ENCODE data around the gene PLEKHA7.
"Not testable (repeated sequence)": the region's sequence is repeated elsewhere in the genome, so short reads cannot be mapped to it uniquely, and the experiment has no call there.

PLEKHA7 gene

DNA sequence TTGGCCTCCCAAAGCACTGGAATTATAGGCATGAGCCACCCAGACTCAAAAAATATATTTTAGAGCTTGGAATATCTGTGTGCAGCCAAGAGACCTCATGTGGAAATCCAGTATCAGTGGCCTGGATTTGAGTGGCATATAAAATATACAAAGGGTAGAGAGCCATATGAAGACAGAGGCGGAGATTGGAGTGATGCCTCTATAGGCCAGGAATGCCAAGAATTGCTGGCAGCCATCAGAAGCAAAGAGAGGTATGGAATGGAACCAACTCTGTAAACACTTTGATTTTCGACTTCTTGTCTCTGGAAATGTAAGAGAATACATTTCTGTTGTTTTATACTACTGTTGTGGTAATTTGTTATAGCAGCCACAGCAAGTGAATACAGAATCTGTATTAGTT, 123.0 kb downstream of the PLEKHA7 start:
- H3K4me1 Mint-ChIP-seq (ENCODE audit: low read depth): peaks cover 2% of the 10 kb centered on the region
- DNase-seq (ENCODE audit: low spot score): no peak
- H3K27ac Mint-ChIP-seq: no peak overlapping the region
- H3K9me3 Mint-ChIP-seq: peaks cover 16% of the 10 kb centered on the region
- H3K27me3 Mint-ChIP-seq (ENCODE audit: low read depth): no peaks in the 10 kb centered on the region
- H3K4me3 Mint-ChIP-seq: no peak overlapping the region
- no peaks in the 10 kb centered on the region for H3K36me3 Mint-ChIP-seq (ENCODE audit: low read depth)

DNA sequence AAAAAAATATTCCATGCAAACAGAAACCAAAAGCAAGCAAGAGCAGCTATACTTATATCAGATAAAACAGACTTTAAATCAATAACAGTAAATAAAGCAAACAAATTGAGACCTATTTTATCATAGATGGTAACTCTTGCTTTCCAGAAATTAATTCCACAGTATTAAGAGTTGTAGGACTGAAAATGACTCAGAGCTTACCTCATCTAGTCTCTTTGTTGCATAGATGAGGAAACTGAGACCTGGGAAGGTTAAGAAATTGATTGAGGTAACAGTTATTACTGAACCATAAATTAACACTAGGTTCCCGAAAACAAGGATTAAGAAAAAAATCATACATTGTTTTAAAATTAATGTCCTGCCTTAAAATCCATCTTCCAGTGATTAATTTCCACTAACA, 123.8 kb downstream of the PLEKHA7 start:
- H3K4me1 Mint-ChIP-seq (ENCODE audit: low read depth): peaks cover 2% of the 10 kb centered on the region
- H3K9me3 Mint-ChIP-seq: peaks cover 16% of the 10 kb centered on the region
- no peak overlapping the region for H3K27ac Mint-ChIP-seq
- H3K27me3 Mint-ChIP-seq (ENCODE audit: low read depth): no peaks in the 10 kb centered on the region
- no peak for DNase-seq (ENCODE audit: low spot score)
- H3K4me3 Mint-ChIP-seq: no peak overlapping the region
- H3K36me3 Mint-ChIP-seq (ENCODE audit: low read depth): no peaks in the 10 kb centered on the region

DNA sequence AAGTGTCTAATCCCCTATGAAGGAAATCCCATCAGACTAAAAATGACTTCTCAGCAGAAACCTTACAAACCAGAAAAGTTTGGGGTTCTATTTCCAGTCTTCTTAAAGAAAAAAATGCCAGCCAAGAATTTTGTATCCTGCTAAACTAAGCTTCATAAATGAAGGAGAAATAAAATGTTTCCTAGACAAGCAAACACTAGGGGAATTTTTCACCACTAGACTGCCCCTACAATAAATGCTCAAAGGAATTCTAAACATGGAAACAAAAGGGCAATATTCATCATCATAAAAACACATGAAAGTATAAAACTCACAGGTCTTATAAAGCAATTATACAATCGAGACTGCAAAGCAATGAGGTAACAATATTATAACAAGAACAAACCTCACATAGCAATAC, 124.3 kb downstream of the PLEKHA7 start:
- H3K27me3 Mint-ChIP-seq (ENCODE audit: low read depth): no peaks in the 10 kb centered on the region
- H3K9me3 Mint-ChIP-seq: peaks cover 16% of the 10 kb centered on the region
- H3K4me3 Mint-ChIP-seq: no peak overlapping the region
- H3K4me1 Mint-ChIP-seq (ENCODE audit: low read depth): peaks cover 2% of the 10 kb centered on the region
- H3K36me3 Mint-ChIP-seq (ENCODE audit: low read depth): no peaks in the 10 kb centered on the region
- no peak overlapping the region for H3K27ac Mint-ChIP-seq
- DNase-seq (ENCODE audit: low spot score): no peak

DNA sequence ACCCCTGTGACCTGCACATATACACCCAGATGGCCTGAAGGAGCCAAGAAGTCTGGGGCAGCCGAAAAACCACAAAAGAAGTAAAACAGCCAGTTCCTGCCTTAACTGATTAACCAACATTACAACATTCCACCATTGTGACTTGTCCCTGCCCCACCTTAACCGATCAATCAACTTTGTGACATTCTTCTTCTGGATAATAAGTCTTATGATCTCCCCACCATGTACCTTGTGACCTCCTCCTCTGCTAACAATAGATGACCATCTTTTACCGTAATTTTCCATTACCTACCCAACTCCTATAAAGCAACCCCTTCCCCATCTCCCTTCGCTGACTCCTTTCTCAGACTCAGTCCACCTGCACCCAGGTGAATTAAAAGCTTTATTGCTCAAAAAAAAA, 125.2 kb downstream of the PLEKHA7 start:
- not testable (repeated sequence) for H3K27ac Mint-ChIP-seq; H3K36me3 Mint-ChIP-seq (ENCODE audit: low read depth); H3K4me3 Mint-ChIP-seq; H3K4me1 Mint-ChIP-seq (ENCODE audit: low read depth); DNase-seq (ENCODE audit: low spot score); H3K27me3 Mint-ChIP-seq (ENCODE audit: low read depth)
- H3K9me3 Mint-ChIP-seq: peaks cover 16% of the 10 kb centered on the region

DNA sequence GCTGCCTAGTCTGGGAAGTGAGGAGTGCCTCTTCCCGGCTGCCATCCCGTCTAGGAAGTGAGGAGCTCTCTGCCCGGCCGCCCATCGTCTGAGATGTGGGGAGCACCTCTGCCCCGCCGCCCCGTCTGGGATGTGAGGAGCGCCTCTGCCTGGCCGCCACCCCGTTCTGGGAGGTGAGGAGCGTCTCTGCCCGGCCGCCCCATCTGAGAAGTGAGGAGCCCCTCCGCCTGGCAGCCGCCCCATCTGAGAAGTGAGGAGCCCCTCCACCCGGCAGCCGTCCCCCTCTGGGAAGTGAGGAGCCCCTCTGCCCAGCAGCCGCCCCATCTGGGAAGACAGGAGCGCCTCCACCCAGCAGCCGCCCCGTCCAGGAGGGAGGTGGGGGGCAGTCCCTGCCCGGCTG, 126.3 kb downstream of the PLEKHA7 start:
- H3K4me1 Mint-ChIP-seq (ENCODE audit: low read depth); DNase-seq (ENCODE audit: low spot score); H3K27ac Mint-ChIP-seq; H3K4me3 Mint-ChIP-seq; H3K36me3 Mint-ChIP-seq (ENCODE audit: low read depth); H3K27me3 Mint-ChIP-seq (ENCODE audit: low read depth): not testable (repeated sequence)
- H3K9me3 Mint-ChIP-seq: peaks cover 16% of the 10 kb centered on the region

DNA sequence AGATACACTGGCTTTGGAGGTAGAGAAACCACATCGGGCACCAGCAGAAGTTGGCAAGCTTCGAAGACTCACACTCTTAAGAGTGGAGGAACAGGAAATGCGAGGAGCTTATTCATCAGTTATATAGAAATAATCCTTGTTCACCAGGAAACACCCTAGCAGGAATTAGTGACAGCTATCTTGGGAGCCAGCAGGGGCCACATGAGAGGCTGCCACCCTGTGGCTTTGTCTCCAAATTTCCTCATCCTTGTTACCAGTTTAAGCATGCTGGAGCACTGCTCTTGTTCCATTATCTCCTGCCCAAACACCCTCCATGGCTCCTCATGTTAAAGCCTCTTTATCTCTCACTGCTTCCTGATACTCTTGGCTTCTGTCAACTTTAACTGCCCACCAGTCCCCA, 131.0 kb downstream of the PLEKHA7 start:
- DNase-seq (ENCODE audit: low spot score): no peak
- no peaks in the 10 kb centered on the region for H3K36me3 Mint-ChIP-seq (ENCODE audit: low read depth)
- no peaks in the 10 kb centered on the region for H3K9me3 Mint-ChIP-seq
- no peak overlapping the region for H3K27ac Mint-ChIP-seq
- no peak overlapping the region for H3K4me3 Mint-ChIP-seq
- H3K4me1 Mint-ChIP-seq (ENCODE audit: low read depth): no peaks in the 10 kb centered on the region
- H3K27me3 Mint-ChIP-seq (ENCODE audit: low read depth): no peaks in the 10 kb centered on the region

DNA sequence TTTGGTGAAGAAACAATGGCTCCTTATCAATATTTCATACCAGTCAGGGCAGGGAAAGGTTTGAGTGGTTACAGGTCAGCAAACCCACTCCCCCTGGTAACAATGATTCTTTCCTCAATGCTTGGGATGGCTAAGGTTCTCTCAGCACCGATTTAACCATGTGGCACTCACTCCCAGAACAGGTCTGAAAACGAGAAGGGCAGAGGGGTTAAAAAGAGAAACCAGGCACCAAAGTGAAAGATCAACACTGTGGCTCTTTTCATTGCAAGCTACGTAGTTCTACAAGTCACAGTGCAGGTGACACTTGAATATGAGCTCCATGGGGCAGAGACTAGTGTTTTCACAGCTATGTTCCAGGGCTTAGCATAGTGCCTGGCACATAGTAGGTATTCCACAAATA, 132.4 kb downstream of the PLEKHA7 start:
- no peaks in the 10 kb centered on the region for H3K4me1 Mint-ChIP-seq (ENCODE audit: low read depth)
- no peaks in the 10 kb centered on the region for H3K27me3 Mint-ChIP-seq (ENCODE audit: low read depth)
- DNase-seq (ENCODE audit: low spot score): no peak
- no peak overlapping the region for H3K4me3 Mint-ChIP-seq
- no peaks in the 10 kb centered on the region for H3K36me3 Mint-ChIP-seq (ENCODE audit: low read depth)
- no peaks in the 10 kb centered on the region for H3K9me3 Mint-ChIP-seq
- no peak overlapping the region for H3K27ac Mint-ChIP-seq

DNA sequence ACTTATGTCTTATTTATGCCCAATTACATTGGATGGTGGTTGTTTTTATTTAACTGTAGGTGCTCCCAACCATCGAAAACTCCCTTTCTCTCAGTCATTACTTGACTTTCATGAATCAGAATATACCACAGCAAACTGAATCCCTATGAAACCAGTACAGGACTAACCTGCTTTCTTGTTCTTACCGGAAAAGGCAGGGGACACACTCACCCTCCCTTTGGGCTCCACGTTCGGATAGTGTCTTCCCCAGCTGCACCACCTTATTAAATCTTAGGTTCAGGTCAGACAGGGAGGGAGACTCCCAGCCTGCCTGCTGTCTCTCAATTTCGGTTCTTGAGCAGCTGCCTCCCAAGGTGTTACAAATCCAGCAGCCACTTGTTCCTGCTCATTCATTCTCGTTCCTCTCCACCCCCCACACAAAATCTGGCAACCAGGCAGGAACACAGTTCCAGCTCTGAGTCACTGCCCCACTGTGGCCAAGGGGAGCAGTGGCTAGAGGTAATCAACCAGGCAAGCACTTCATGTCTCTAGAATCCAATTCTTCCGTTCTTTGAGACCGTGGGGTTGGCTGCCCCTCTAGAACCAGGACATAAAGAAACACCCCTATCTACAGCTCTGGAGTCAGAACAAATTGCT, 133.0 kb downstream of the PLEKHA7 start:
- H3K36me3 Mint-ChIP-seq (ENCODE audit: low read depth): no peaks in the 10 kb centered on the region
- no peaks in the 10 kb centered on the region for H3K4me1 Mint-ChIP-seq (ENCODE audit: low read depth)
- no peak overlapping the region for H3K4me3 Mint-ChIP-seq
- no peaks in the 10 kb centered on the region for H3K27me3 Mint-ChIP-seq (ENCODE audit: low read depth)
- no peaks in the 10 kb centered on the region for H3K9me3 Mint-ChIP-seq
- no peak for DNase-seq (ENCODE audit: low spot score)
- no peak overlapping the region for H3K27ac Mint-ChIP-seq

DNA sequence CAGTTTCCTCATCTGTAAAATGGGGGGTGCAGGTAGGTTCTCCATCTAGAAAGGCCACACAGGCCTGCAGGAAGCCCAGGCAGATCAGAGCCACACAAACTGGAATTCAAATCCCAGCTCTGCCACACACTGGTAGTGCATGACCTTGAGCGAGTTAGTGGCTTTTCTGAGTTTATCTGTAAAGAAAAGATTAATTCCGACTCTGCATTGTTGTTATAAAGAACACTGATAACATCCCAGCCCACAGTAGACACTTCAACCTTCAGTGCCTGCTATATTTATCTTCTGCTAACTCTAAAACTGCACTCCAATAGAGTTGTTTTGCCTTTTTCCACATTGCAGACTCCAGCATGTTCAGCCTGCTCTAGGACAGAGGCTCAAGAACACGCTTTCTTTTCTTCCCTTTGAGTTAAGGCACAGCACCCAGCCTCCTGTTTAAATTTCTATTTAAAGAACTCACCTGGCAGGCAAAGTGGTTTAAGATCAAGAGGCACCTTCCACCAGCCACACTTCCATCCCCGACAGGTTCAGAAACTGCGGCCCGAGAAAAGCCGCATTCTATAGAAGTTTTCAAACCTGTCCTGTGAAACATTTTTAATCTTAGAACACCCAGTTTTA, 133.9 kb downstream of the PLEKHA7 start:
- no peak overlapping the region for H3K4me3 Mint-ChIP-seq
- no peaks in the 10 kb centered on the region for H3K36me3 Mint-ChIP-seq (ENCODE audit: low read depth)
- no peak overlapping the region for H3K27ac Mint-ChIP-seq
- H3K4me1 Mint-ChIP-seq (ENCODE audit: low read depth): no peaks in the 10 kb centered on the region
- H3K9me3 Mint-ChIP-seq: no peaks in the 10 kb centered on the region
- H3K27me3 Mint-ChIP-seq (ENCODE audit: low read depth): no peaks in the 10 kb centered on the region
- no peak for DNase-seq (ENCODE audit: low spot score)

DNA sequence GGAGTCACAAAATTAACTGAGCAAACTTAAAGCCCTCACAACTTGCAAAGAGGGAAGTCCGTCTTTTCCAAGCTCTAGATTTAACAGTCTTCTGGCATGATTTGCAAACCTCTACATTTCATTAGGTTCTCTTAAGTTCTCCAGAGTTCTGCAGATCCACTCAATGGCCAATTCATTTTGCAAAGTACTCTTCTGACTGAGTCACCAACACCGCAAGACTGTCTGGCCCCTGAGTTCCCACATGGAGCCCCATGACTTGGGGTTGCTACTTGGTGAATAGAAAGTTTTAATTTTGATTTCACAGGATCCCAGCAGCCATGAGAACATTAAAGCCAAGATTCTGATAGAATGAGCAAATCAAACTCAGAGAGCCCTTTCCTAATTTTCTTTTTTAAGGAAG, 134.5 kb downstream of the PLEKHA7 start:
- Mint-ChIP-seq H3K36me3 (ENCODE audit: low read depth) (no peaks in the 10 kb centered on the region), H3K27ac (no peak overlapping the region), H3K4me3 (no peak overlapping the region), H3K4me1 (ENCODE audit: low read depth) (no peaks in the 10 kb centered on the region), H3K27me3 (ENCODE audit: low read depth) (no peaks in the 10 kb centered on the region), H3K9me3 (no peaks in the 10 kb centered on the region)
- DNase-seq (ENCODE audit: low spot score): no peak

DNA sequence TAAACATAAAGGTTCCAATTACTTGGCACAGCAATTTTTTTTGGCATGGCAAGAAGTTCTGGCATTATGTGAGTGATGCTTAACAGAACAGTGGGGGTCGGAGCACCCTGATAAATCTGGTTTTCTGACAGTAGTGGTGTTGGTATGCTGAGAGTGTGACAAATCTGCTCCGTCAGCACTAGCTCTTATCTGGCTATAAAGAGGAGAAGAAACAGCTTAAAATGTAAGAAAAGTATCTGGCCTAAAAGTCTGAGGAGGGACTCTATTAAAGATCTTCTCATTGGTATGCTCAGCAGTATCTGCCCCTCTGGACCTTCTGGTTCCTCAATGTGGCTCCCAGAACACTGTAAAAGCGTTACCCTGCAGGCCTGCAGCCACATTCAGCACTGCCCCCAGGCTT, 137.4 kb downstream of the PLEKHA7 start:
- Mint-ChIP-seq H3K9me3 (no peaks in the 10 kb centered on the region), H3K36me3 (ENCODE audit: low read depth) (no peaks in the 10 kb centered on the region), H3K27me3 (ENCODE audit: low read depth) (peaks cover 3% of the 10 kb centered on the region), H3K4me3 (no peak overlapping the region), H3K27ac (no peak overlapping the region), H3K4me1 (ENCODE audit: low read depth) (no peaks in the 10 kb centered on the region)
- no peak for DNase-seq (ENCODE audit: low spot score)

DNA sequence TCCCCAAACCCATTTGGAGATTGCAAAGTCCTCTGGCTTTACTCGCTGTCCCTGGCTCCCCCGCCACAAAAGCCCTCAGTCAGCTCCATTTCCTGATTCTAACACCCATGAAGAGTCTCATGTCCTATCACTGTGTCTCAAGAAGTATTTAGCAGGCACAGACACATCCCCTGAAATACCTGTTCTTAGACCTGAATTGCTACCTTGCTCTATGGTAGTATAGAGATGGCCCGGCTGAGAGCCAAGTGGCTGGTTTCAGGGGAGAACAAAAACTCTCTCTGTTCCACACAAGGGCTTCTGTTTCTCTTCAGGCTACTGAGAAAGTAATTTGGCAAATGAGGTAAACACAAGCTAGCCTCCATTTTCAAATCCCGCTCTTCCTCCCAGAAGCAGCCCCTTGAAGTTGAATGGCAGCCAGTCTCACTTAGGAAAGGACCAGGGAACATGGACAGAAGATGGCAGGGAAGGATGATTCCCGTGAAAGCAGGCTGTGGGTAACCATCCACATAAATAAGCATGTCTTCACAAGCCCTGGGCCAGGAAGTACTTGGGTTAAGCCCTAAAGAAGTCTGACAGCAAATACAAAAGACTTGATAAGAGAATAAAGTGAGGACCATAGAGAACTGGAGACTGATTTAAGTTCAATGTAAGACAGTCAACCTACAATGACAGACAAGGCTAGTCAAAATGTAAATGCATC, 138.0 kb downstream of the PLEKHA7 start:
- Mint-ChIP-seq H3K36me3 (ENCODE audit: low read depth) (no peaks in the 10 kb centered on the region), H3K4me3 (no peak overlapping the region), H3K4me1 (ENCODE audit: low read depth) (no peaks in the 10 kb centered on the region), H3K9me3 (no peaks in the 10 kb centered on the region), H3K27ac (no peak overlapping the region), H3K27me3 (ENCODE audit: low read depth) (peaks cover 3% of the 10 kb centered on the region)
- DNase-seq (ENCODE audit: low spot score): no peak

DNA sequence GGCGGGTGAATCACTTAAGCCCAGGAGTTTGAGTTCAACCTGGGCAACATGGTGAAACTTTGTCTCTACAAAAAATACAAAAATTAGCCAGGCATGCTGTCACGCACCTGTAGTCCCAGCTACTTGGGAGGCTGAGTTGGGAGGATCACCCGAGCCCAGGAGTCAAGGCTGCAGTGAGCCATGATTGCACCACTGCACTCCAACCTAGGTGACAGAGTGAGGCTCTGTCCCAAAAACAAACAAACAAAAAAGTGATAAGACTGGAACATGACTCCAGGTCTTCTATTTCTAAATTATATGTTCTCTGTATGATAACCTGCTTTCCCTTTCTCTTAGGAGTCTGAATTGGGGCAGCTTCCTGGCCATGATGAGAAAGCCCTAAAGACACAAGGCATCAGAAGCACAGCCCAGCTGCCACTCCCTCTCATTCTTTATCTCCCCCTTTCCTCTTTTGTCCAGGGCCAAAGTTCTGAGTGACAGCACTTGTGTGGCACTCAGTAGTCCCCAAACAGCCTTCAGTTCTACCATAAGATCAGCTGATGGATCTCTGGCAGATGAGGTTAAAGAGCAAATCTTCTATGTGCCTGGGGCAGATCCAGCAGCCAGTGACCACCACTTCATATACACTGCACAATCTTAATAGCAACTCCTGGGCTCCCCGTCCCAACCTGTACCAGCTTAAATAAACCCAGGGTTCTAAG, 139.8 kb downstream of the PLEKHA7 start:
- Mint-ChIP-seq H3K4me1 (ENCODE audit: low read depth) (no peaks in the 10 kb centered on the region), H3K27me3 (ENCODE audit: low read depth) (peaks cover 3% of the 10 kb centered on the region), H3K36me3 (ENCODE audit: low read depth) (no peaks in the 10 kb centered on the region), H3K4me3 (no peak overlapping the region), H3K9me3 (no peaks in the 10 kb centered on the region), H3K27ac (no peak overlapping the region)
- DNase-seq (ENCODE audit: low spot score): no peak

DNA sequence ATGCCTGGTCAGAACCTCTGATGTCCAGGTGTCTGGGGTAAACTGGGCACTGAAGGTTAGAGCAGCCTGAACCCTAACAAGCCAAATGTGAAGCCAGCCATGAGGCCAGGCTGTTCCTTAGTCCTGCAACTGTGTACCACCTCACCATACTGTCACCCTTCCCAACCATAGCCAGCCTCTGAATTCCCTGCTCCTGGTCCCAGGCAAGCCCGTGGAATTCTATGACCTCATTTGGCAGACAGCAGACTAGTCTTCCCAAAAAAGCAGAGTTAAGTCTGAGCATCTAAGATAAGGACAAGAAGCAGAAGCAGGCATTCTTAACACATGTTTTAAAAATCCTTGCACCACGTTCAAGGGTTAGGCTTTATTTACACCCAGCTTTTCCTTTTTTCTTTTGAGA, 140.9 kb downstream of the PLEKHA7 start:
- H3K27ac Mint-ChIP-seq: no peak overlapping the region
- H3K36me3 Mint-ChIP-seq (ENCODE audit: low read depth): no peaks in the 10 kb centered on the region
- H3K4me3 Mint-ChIP-seq: no peak overlapping the region
- H3K9me3 Mint-ChIP-seq: no peaks in the 10 kb centered on the region
- peaks cover 3% of the 10 kb centered on the region for H3K27me3 Mint-ChIP-seq (ENCODE audit: low read depth)
- no peaks in the 10 kb centered on the region for H3K4me1 Mint-ChIP-seq (ENCODE audit: low read depth)
- DNase-seq (ENCODE audit: low spot score): no peak
